Loucy (cell line): ENCODE measurements around the gene RER1.

Experiments used
- CTCF ChIP-seq: fragments of 200-600 bp; sonication (generic); conservative IDR thresholded peaks from 2 replicates; pipeline ENCODE4 v1.5.1; 2014; ENCODE audit warnings: mild to moderate bottlenecking, antibody characterized with exemption, low read length
- EZH2phosphoT487 ChIP-seq: fragments of 200-600 bp; IDR thresholded peaks from 2 replicates; pipeline ENCODE4 v1.6.1; 2018; ENCODE audit warnings: antibody characterized with exemption, mild to moderate bottlenecking, moderate library complexity, borderline replicate concordance

GRCh38 chr1:2352897-2353550, 38.6 kb upstream of the RER1 start:
- TF ChIP-seq CTCF: no peak
- TF ChIP-seq EZH2phosphoT487: no peak
